NCI-H2107 treated with DMSO at 0.1 percent for 48 hours (cell line): ENCODE data around the gene GAA.

Source experiments
- DNase-seq: peaks from one replicate; lab custom pipeline; 2025; ENCODE audit not compliant: unreplicated experiment; lab: John Stamatoyannopoulos, UW

Gene GAA

DNA sequence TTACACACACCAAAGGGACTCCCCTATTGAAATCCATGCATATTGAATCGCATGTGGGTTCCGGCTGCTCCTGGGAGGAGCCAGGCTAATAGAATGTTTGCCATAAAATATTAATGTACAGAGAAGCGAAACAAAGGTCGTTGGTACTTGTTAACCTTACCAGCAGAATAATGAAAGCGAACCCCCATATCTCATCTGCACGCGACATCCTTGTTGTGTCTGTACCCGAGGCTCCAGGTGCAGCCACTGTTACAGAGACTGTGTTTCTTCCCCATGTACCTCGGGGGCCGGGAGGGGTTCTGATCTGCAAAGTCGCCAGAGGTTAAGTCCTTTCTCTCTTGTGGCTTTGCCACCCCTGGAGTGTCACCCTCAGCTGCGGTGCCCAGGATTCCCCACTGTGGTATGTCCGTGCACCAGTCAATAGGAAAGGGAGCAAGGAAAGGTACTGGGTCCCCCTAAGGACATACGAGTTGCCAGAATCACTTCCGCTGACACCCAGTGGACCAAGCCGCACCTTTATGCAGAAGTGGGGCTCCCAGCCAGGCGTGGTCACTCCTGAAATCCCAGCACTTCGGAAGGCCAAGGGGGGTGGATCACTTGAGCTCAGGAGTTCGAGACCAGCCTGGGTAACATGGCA lies 2.2 kb downstream of the GAA start:
- DNase-seq, result no peak

DNA sequence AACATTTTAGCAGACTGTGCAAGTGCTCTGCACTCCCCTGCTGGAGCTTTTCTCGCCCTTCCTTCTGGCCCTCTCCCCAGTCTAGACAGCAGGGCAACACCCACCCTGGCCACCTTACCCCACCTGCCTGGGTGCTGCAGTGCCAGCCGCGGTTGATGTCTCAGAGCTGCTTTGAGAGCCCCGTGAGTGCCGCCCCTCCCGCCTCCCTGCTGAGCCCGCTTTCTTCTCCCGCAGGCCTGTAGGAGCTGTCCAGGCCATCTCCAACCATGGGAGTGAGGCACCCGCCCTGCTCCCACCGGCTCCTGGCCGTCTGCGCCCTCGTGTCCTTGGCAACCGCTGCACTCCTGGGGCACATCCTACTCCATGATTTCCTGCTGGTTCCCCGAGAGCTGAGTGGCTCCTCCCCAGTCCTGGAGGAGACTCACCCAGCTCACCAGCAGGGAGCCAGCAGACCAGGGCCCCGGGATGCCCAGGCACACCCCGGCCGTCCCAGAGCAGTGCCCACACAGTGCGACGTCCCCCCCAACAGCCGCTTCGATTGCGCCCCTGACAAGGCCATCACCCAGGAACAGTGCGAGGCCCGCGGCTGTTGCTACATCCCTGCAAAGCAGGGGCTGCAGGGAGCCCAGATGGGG lies 3.1 kb downstream of the GAA start:
- peak; percentile 79 for DNase-seq

DNA sequence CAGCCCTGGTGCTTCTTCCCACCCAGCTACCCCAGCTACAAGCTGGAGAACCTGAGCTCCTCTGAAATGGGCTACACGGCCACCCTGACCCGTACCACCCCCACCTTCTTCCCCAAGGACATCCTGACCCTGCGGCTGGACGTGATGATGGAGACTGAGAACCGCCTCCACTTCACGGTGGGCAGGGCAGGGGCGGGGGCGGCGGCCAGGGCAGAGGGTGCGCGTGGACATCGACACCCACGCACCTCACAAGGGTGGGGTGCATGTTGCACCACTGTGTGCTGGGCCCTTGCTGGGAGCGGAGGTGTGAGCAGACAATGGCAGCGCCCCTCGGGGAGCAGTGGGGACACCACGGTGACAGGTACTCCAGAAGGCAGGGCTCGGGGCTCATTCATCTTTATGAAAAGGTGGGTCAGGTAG lies 3.6 kb downstream of the GAA start:
- no peak for DNase-seq

DNA sequence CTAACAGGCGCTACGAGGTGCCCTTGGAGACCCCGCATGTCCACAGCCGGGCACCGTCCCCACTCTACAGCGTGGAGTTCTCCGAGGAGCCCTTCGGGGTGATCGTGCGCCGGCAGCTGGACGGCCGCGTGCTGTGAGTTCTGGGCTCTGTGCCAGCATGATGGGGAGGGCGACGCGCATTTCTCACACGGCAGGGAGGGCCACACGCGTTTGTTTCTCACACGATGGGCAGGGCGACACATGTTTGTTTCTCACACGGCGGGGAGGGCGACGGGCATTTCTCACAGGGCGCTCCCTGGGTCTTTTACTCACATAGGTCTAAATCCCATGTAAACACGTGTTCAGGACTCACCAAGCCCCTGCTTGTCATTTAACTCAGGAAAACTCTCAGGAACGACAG lies 4.4 kb downstream of the GAA start:
- no peak for DNase-seq

DNA sequence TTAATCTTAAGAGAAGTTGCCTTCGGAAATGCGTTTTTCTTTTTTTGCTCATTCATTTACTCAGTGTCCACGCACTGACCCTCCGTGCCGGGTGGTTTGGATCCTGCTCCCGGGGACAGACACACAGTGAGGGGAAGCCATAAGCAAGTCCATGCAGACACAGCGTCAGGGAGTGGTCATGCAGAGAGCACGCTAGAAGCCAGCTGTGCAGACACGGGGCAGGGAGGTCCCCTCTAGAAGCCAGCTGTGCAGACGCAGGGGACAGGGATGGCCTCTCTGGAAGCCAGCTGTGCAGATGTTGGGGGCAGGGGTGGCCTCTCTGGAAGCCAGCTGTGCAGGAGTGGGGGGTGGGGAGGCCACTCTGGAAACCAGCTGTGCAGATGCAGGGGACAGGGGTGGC lies 4.8 kb downstream of the GAA start:
- DNase-seq, result no peak

DNA sequence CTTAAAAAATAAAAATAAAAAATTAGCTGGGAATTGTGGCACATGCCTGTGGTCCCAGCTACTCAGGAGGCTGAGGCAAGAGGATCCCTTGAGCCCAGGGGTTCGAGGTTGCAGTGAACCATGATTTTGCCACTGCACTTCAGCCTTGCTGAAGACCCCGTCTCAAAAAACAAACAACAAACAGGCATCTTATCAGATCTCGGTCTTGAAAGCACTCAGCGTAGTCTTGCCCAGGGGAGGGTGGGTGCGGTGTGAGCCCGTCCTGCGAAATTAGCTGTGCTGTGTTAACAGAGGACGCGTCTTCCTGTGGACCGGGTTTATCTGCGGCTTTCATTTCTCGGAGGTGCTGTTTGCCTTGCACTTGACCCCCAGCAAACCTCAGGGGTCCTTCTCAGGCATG lies 5.4 kb downstream of the GAA start:
- no peak for DNase-seq

DNA sequence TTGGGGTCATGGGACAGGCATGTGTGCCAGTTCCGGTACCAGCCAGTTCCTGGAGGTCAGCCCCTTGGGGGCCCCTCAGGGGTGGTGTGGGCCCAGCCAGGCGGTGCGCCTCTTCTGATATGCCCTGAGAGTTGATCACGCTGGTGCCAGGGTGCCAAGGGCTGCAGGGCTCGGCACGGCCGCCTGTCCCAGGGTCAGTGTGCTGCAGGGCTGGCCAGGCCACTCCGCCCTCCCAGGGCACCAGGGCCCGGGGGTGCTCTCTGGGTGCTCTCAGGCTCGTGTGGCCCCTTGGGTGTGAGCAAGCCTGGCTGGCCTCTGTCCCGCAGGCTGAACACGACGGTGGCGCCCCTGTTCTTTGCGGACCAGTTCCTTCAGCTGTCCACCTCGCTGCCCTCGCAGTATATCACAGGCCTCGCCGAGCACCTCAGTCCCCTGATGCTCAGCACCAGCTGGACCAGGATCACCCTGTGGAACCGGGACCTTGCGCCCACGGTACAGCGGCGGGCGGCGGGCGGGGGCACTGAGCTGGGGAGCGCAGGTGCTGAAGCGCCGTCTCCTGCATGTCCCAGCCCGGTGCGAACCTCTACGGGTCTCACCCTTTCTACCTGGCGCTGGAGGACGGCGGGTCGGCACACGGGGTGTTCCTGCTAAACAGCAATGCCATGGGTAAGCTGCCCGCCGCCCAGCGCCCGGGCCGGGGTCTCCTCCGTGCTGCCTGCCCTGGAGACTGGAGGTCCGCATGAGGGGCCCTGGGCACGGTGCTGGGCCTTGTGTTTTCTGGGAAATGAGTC lies 6.0 kb downstream of the GAA start:
- no peak for DNase-seq

DNA sequence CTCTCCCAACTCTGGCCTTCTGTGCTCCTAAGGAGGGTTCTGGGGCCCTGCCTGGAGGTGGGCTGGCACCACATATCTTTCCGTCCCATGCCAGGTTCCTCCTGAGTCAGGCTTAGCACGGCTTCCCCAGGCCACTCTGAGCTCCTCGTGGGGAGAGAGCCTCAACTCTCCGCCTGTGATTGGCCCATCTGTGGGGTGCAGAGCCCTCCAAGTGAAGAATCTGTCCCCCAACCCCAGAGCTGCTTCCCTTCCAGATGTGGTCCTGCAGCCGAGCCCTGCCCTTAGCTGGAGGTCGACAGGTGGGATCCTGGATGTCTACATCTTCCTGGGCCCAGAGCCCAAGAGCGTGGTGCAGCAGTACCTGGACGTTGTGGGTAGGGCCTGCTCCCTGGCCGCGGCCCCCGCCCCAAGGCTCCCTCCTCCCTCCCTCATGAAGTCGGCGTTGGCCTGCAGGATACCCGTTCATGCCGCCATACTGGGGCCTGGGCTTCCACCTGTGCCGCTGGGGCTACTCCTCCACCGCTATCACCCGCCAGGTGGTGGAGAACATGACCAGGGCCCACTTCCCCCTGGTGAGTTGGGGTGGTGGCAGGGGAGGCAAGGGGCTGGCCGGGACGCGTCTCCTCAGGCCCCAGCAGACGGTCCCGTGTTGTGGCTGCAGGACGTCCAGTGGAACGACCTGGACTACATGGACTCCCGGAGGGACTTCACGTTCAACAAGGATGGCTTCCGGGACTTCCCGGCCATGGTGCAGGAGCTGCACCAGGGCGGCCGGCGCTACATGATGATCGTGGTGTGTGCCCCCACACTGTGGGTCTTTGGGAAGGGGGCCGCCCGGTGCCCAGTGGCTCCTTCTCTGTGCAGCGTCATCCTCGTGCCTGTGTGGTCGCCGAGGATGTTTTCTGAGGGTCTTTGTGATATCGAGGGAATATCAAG lies 6.9 kb downstream of the GAA start:
- DNase-seq, result no peak

DNA sequence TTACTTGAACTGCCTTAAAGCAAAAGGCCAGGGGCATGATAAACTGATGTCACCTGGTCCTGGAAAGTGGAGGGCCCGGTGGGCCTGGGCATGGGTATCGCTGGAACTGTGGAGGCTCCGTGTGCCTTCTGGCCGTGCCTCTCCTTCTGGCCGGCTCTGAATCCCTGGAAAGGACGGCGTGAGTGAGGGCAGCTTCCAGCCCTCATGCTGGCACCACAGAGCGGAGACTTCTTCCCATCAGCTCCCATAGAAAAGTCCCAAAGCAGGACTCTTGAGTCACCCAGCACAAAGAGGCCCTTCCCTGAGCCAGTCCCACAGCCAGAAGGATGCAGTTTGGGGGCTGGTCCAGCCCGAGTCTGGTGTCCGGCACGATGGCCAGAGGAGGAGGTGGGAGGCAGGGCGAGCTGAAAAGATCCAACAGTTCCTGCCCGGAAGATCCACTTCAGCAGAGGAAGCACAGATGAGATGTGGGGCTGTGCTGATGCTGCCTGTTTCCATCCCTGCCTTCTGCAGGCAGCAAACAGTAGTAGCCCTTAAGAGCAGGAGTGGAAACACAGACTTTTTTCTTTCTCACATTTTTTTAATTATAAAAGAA lies 7.8 kb downstream of the GAA start:
- no peak for DNase-seq

DNA sequence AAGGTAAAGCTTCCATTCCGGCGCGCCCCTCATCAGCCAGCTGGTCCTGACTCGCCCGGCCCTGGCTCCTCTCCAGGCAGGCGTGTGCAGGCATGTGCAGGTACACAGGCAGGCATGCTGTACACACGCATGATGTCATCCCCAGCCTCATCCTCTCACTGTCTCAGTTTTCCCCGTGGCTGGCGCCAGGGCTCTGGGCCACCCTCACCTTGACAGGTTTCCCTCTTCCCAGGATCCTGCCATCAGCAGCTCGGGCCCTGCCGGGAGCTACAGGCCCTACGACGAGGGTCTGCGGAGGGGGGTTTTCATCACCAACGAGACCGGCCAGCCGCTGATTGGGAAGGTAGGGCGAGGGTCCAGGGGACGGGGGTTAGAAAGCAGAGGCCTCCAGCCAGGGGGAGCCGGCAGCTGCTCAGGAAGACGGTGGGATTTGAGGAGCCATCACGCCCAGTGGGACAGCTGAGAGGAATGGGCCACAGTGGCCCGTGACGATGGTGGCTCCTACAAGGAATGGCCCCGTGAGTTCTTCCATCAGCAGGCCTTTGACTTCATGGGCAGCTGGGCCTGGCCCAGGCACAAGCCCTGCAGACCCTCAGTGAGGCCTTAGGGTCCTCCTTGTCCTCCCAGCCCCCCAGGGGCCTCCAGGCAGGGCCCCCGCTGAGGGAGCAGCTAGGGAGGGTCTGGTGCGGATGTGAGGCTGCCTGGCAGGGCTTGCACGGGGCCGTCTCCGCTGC lies 8.5 kb downstream of the GAA start:
- no peak for DNase-seq

DNA sequence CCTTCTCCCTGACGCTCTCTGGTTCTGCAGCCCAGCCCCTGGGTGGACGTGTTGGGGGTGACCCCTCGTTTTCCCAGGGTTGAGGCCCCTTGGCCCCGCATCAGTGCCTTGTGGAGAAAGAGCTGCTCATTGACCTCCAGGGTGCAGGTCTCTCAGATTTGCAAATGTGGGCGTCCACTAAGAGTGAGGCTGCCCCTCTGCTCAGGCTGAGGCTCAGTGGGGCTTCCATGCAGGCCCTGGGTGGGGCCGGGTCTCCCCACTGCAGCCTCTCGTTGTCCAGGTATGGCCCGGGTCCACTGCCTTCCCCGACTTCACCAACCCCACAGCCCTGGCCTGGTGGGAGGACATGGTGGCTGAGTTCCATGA lies 9.0 kb downstream of the GAA start:
- no peak for DNase-seq

DNA sequence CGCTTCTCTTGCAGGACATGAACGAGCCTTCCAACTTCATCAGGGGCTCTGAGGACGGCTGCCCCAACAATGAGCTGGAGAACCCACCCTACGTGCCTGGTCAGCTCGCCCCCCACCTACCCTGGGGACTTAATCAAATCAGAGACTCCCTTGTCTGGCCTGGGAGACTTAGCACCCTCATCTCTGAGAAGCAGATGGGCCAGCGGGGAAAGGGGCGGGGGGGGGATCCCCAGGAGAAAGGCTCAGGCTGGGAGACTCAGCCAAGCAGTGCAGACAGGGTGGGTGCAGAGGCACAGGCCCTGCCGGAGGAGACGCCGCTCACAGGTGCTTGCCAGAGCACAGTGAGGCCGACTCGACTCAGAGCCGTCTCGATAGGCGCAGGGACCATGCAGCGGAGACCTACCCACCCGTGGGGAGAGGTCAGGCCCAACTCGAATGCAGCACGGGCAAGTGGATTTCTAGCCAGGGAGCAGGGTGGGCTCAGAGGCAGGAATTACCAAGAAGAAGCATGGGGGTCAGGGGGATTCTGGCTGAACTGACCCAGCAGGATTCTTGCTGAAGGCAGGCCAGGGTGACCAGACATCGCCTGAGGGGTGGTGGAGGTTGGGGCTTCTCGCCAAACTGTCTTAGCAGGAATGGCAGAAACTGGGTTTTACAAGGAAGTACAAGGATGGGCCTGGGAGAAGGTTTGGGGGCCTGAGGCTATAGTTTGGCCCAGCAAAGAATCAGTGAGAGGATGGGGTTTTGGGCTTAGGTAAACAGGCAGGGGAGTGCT lies 9.7 kb downstream of the GAA start:
- DNase-seq, result no peak

DNA sequence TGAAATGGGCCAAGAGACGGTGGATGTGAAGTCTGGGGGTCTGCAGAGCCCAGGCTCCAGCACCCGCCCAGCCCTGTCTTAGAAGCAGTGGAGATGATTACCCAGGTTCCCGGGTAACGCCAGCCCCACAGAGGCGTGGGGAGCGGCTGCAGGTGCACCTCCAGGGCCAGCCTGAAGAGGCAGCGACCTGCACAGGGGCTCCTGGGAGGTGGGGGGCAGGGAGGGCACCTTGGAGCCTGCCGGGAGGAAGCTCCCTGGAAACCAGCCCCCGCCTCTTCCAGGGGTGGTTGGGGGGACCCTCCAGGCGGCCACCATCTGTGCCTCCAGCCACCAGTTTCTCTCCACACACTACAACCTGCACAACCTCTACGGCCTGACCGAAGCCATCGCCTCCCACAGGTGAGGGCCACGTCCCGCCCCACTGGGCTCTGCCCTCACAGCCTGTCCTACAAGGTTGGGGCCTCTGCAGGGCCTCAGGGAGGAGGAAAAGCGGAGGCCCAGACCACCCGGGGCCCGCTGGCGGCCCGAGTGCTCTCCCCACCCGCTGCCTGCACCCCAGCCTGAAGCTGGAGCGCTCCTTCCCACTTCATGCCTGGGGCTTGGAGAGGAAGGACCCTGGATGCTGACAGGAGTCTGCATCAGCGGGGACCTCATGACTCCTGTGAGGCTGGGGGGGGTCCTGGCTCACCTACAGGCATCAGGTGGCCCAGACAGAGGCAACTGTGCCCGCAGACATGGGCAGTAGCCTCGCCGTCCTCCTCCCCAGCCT lies 10.5 kb downstream of the GAA start:
- no peak for DNase-seq

DNA sequence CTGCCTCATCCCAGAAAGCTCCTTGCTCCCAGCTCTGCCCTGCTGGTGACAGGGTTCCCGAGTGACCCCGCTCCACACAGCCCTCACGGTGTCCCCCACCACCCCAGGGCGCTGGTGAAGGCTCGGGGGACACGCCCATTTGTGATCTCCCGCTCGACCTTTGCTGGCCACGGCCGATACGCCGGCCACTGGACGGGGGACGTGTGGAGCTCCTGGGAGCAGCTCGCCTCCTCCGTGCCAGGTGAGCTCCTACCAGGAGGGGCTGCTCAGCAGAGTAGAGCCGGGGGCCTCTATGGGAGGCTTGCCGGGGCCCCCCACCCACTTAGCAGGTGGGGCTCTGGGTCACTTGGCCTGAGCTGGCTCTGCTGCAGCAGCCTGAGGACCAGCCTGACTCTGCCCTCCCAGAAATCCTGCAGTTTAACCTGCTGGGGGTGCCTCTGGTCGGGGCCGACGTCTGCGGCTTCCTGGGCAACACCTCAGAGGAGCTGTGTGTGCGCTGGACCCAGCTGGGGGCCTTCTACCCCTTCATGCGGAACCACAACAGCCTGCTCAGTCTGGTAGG lies 11.2 kb downstream of the GAA start:
- DNase-seq, result no peak

DNA sequence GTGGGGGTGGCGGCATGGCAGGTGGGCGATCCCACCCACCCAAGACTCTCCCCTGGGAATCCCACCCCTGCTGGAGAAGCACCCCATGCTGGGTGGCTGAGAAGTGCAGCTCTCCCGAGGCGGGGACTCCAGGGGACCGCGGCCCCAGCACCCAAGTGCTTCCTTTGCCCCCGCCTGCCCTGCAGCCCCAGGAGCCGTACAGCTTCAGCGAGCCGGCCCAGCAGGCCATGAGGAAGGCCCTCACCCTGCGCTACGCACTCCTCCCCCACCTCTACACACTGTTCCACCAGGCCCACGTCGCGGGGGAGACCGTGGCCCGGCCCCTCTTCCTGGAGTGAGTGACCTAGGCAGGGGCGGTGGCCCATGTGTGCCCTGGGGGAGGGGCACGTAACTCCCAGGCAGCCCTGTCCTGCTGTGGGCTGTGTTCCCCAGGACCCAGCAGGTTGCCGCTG lies 11.7 kb downstream of the GAA start:
- DNase-seq, result no peak

DNA sequence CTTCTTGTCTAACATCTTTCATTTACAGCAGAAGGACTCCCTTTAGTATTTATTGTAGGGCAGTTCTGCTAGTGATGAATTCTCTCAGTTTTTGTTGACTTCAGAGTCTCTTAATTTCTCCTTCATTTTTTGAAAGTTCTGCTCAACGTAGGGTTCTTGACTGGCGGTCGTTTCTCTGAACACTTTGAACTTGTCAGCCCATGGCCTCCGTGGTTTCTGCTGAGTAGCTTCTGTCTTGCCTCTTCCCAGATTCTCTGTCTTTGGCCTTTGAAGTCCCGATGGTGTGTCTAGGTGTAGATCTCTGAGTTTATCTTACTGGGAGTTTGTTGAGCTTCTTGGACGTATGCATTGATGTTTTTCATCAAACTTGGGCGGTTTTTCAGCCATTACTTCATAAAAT lies 13.4 kb downstream of the GAA start:
- DNase-seq, result no peak

DNA sequence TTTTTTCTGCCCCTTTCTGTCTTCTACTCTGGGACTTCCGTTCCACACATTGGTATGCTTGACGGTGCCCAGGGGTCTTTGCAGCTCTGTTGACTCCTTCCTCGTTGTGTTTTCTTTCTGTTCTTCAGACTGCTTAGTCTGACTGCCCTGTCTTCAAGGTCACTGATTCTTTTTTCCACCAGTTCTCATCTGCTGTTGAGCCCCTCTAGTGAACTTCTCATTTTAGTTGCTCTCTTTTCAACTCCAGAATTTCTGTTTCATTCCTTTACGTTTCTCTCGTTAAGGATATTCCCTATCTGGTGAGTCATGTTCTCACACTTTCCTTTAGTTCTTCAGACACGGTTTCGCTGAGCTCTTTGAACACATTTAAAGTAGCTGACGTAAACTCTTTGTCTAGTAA lies 13.8 kb downstream of the GAA start:
- no peak for DNase-seq

DNA sequence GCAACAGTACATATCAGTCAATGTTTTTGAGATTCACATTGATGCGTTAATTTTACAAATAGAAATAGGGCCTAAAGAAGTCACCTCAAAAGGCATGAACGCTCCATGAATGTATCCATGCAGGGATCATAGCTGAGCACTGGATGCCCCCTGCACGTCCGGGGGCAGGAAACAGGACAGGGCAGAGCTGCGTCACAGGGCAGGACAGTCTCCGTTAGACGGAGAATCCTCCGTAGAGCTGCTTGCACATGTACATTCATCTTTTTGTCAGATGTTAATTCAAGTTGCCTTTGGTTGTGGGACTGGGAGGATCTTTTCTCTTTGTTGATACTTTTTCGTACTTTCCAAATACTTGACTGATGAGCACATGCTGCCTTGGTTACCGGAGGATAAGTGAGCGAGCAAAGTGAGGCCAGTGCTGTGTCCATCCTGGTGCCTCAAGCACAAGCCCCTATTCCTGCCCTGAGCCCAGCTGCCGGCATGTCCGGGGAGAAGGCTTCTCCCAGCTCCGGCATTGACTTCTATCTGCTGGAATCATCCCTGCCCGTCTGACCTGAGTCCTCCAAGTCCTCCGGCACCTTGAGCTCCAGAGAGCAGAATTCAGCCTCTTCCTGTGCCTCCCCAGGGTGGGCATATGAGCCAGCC lies 15.0 kb downstream of the GAA start:
- DNase-seq, result no peak
